ENCODE measurements around the gene BEAN1. TPM values are rescaled to one million over a fixed set of nuclear protein-coding genes. Genes with fewer than 3 reads are reported as not detected.
"Not testable (repeated sequence)": the region's sequence is repeated elsewhere in the genome, so short reads cannot be mapped to it uniquely, and the experiment has no call there.

The BEAN1 gene
- total RNA-seq, 1 experiment from 2014 or later, result 1.1 TPM

- H3K36me3 Mint-ChIP-seq (ENCODE audit: insufficient read depth, unreplicated experiment), result peaks cover 5% of the 10 kb centered on the region
- H3K4me3 Mint-ChIP-seq (ENCODE audit: unreplicated experiment), result no peak overlapping the region
- TF ChIP-seq CTCF (IDR thresholded peaks at IDR 0.05; ENCODE audit: unreplicated experiment), result no peak
- BruUV-seq (replicated peaks), result no TSS peak
- H3K9me3 Mint-ChIP-seq (ENCODE audit: unreplicated experiment), result no peaks in the 10 kb centered on the region
- POLR2A ChIA-PET, result interaction anchor here (0.7 to 1.7 kb wide), 2 partner anchors 13 to 17 kb away, joined by 4 read pairs; no protein-coding TSS in a partner anchor
- H3K4me1 Mint-ChIP-seq (ENCODE audit: insufficient read depth, unreplicated experiment), result no peaks in the 10 kb centered on the region
- H3K27me3 Mint-ChIP-seq (ENCODE audit: insufficient read depth, unreplicated experiment), result no peaks in the 10 kb centered on the region
- DNase-seq (ENCODE audit: unreplicated experiment), result no peak
- intact Hi-C loops (cut with micrococcal nuclease), result no loop called here
- CTCF ChIA-PET, result interaction anchor here (0.6 kb wide), 1 partner anchor 48 kb away, joined by 3 read pairs; no protein-coding TSS in a partner anchor
- no peak overlapping the region for H3K27ac Mint-ChIP-seq (ENCODE audit: low read depth, unreplicated experiment)
Measured at GRCh38 chr16:66494916-66495315, 67.8 kb downstream of the BEAN1 start.

DNA sequence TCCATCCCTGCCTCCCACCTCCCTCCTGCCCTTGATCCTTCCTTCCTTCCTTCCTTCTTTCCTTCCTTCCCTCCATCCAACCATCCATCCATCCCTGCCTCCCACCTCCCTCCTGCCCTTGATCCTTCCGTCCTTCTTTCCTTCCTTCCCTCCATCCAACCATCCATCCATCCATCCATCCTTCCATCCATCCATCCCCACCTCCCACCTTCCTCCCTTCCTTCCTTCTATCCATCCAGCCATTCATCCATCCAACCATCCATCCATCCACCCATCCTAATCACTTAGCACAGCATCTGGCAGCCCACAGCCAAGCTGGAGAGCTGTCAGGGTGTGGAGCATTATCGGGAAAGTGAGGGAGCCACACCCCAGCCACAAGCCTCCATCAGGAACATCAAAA is 68.3 kb downstream of the BEAN1 start:
- H3K27ac Mint-ChIP-seq (ENCODE audit: low read depth, unreplicated experiment), result no peak overlapping the region
- ChIA-PET POLR2A (no interaction called here), CTCF (no interaction called here)
- H3K36me3 Mint-ChIP-seq (ENCODE audit: insufficient read depth, unreplicated experiment), result peaks cover 5% of the 10 kb centered on the region
- no peaks in the 10 kb centered on the region for H3K4me1 Mint-ChIP-seq (ENCODE audit: insufficient read depth, unreplicated experiment)
- intact Hi-C loops (cut with micrococcal nuclease), result no loop called here
- H3K27me3 Mint-ChIP-seq (ENCODE audit: insufficient read depth, unreplicated experiment), result no peaks in the 10 kb centered on the region
- H3K9me3 Mint-ChIP-seq (ENCODE audit: unreplicated experiment), result no peaks in the 10 kb centered on the region
- no peak overlapping the region for H3K4me3 Mint-ChIP-seq (ENCODE audit: unreplicated experiment)
- no peak for TF ChIP-seq CTCF (IDR thresholded peaks at IDR 0.05; ENCODE audit: unreplicated experiment)
- no peak for DNase-seq (ENCODE audit: unreplicated experiment)
- no TSS peak for BruUV-seq (replicated peaks)

GRCh38 chr16:66496226-66496625 is 69.1 kb downstream of the BEAN1 start:
- H3K27me3 Mint-ChIP-seq (ENCODE audit: insufficient read depth, unreplicated experiment), result not testable (repeated sequence)
- CTCF ChIA-PET, result interaction anchor here (0.7 kb wide), 1 partner anchor 113 kb away, joined by 6 read pairs; no protein-coding TSS in a partner anchor

DNA sequence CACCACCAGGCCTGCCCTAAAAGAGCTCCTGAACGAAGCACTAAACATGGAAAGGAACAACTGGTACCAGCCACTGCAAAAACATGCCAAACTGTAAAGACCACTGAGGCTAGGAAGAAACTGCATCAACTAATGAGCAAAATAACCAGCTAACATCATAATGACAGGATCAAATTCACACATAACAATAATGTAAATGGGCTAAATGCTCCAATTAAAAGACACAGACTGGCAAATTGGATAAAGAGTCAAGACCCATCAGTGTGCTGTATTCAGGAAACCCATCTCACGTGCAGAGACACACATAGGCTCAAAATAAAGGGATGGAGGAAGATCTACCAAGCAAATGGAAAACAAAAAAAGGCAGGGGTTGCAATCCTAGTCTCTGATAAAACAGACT is 70.8 kb downstream of the BEAN1 start:
- POLR2A ChIA-PET, result interaction anchor here (1.2 kb wide), 1 partner anchor 10 kb away, joined by 3 read pairs; no protein-coding TSS in a partner anchor
- H3K27ac Mint-ChIP-seq (ENCODE audit: low read depth, unreplicated experiment); intact Hi-C loops (cut with micrococcal nuclease); CTCF ChIA-PET; H3K36me3 Mint-ChIP-seq (ENCODE audit: insufficient read depth, unreplicated experiment); H3K4me3 Mint-ChIP-seq (ENCODE audit: unreplicated experiment); BruUV-seq (replicated peaks); H3K4me1 Mint-ChIP-seq (ENCODE audit: insufficient read depth, unreplicated experiment); H3K27me3 Mint-ChIP-seq (ENCODE audit: insufficient read depth, unreplicated experiment); H3K9me3 Mint-ChIP-seq (ENCODE audit: unreplicated experiment); DNase-seq (ENCODE audit: unreplicated experiment): not testable (repeated sequence)

More at GRCh38 chr16:66496226-66496625, 69.1 kb downstream of the BEAN1 start:
- DNase-seq (ENCODE audit: unreplicated experiment); H3K36me3 Mint-ChIP-seq (ENCODE audit: insufficient read depth, unreplicated experiment); H3K4me1 Mint-ChIP-seq (ENCODE audit: insufficient read depth, unreplicated experiment); H3K4me3 Mint-ChIP-seq (ENCODE audit: unreplicated experiment); POLR2A ChIA-PET; H3K9me3 Mint-ChIP-seq (ENCODE audit: unreplicated experiment); intact Hi-C loops (cut with micrococcal nuclease); BruUV-seq (replicated peaks); H3K27ac Mint-ChIP-seq (ENCODE audit: low read depth, unreplicated experiment): not testable (repeated sequence)

- H3K36me3 Mint-ChIP-seq (ENCODE audit: insufficient read depth, unreplicated experiment); CTCF ChIA-PET; H3K4me3 Mint-ChIP-seq (ENCODE audit: unreplicated experiment); H3K9me3 Mint-ChIP-seq (ENCODE audit: unreplicated experiment); intact Hi-C loops (cut with micrococcal nuclease); H3K27me3 Mint-ChIP-seq (ENCODE audit: insufficient read depth, unreplicated experiment); BruUV-seq (replicated peaks); H3K27ac Mint-ChIP-seq (ENCODE audit: low read depth, unreplicated experiment); DNase-seq (ENCODE audit: unreplicated experiment): not testable (repeated sequence)
- H3K4me1 Mint-ChIP-seq (ENCODE audit: insufficient read depth, unreplicated experiment), result peaks cover 32% of the 10 kb centered on the region
- POLR2A ChIA-PET, result interaction anchor here (1.3 to 2.2 kb wide), 2 partner anchors 10 to 94 kb away, joined by 18 to 28 read pairs; no protein-coding TSS in a partner anchor
Measured at GRCh38 chr16:66501563-66501962, 74.5 kb downstream of the BEAN1 start.
